ENCODE results near the gene DLEC1.

The DLEC1 gene

GRCh38 chr3:38114052-38114874 is 75.3 kb downstream of the DLEC1 start:
- Histone ChIP-seq H3K23ac (ENCODE audit: low read length) (no peak overlapping the region), H2BK5ac (ENCODE audit: low read length) (no peak overlapping the region), H3K4me3 (ENCODE audit: low read length) (no peak overlapping the region), H3K4ac (ENCODE audit: low read depth, low read length) (no peak overlapping the region), H4K8ac (ENCODE audit: low read depth, low read length) (no peak overlapping the region), H3K27me3 (ENCODE audit: insufficient read depth, low read length, poor library complexity) (no peaks in the 10 kb centered on the region), H3K18ac (ENCODE audit: low read length) (no peak overlapping the region), H3K4me1 (ENCODE audit: control insufficient read depth, low read depth, low read length) (no peaks in the 10 kb centered on the region), H3K79me2 (ENCODE audit: control insufficient read depth, insufficient read depth, low read length) (no peaks in the 10 kb centered on the region), H3K9ac (ENCODE audit: low read length) (no peak overlapping the region), H2BK120ac (ENCODE audit: low read depth, low read length) (no peak overlapping the region), H3K4me2 (ENCODE audit: low read length) (no peak overlapping the region), H3K36me3 (ENCODE audit: control insufficient read depth, insufficient read depth, low read length) (no peaks in the 10 kb centered on the region), H2AK5ac (ENCODE audit: low read length) (no peak overlapping the region), H3K79me1 (ENCODE audit: low read length) (no peaks in the 10 kb centered on the region), H2BK15ac (replicated peaks; ENCODE audit: low read depth) (no peak overlapping the region), H3K56ac (ENCODE audit: low read length) (no peak overlapping the region), H4K5ac (ENCODE audit: low read length) (no peak overlapping the region), H3K27ac (ENCODE audit: low read depth, low read length) (no peak overlapping the region)
- no CpG with 5 or more reads among the region's 13 CpGs for WGBS (ENCODE audit: extremely low coverage, insufficient coverage, low lambda C conversion rate)
- no peak for DNase-seq

GRCh38 chr3:38114875-38115644 is 76.1 kb downstream of the DLEC1 start:
- Histone ChIP-seq H3K27ac (ENCODE audit: low read depth, low read length) (no peak overlapping the region), H2BK120ac (ENCODE audit: low read depth, low read length) (no peak overlapping the region), H3K36me3 (ENCODE audit: control insufficient read depth, insufficient read depth, low read length) (no peaks in the 10 kb centered on the region), H3K4me3 (ENCODE audit: low read length) (no peak overlapping the region), H3K79me2 (ENCODE audit: control insufficient read depth, insufficient read depth, low read length) (no peaks in the 10 kb centered on the region), H2AK5ac (ENCODE audit: low read length) (no peak overlapping the region), H2BK15ac (replicated peaks; ENCODE audit: low read depth) (no peak overlapping the region), H4K8ac (ENCODE audit: low read depth, low read length) (no peak overlapping the region), H3K4me1 (ENCODE audit: control insufficient read depth, low read depth, low read length) (no peaks in the 10 kb centered on the region), H3K79me1 (ENCODE audit: low read length) (no peaks in the 10 kb centered on the region), H3K18ac (ENCODE audit: low read length) (no peak overlapping the region), H3K27me3 (ENCODE audit: insufficient read depth, low read length, poor library complexity) (no peaks in the 10 kb centered on the region), H3K9ac (ENCODE audit: low read length) (no peak overlapping the region), H3K56ac (ENCODE audit: low read length) (no peak overlapping the region), H2BK5ac (ENCODE audit: low read length) (no peak overlapping the region), H3K4me2 (ENCODE audit: low read length) (no peak overlapping the region), H3K4ac (ENCODE audit: low read depth, low read length) (no peak overlapping the region), H3K23ac (ENCODE audit: low read length) (no peak overlapping the region), H4K5ac (ENCODE audit: low read length) (no peak overlapping the region)
- no CpG with 5 or more reads among the region's 13 CpGs for WGBS (ENCODE audit: extremely low coverage, insufficient coverage, low lambda C conversion rate)
- DNase-seq = no peak

- Histone ChIP-seq H3K27ac (ENCODE audit: low read depth, low read length) (no peak overlapping the region), H3K18ac (ENCODE audit: low read length) (no peak overlapping the region), H2BK15ac (replicated peaks; ENCODE audit: low read depth) (no peak overlapping the region), H3K79me2 (ENCODE audit: control insufficient read depth, insufficient read depth, low read length) (no peaks in the 10 kb centered on the region), H2BK120ac (ENCODE audit: low read depth, low read length) (no peak overlapping the region), H3K4me1 (ENCODE audit: control insufficient read depth, low read depth, low read length) (no peaks in the 10 kb centered on the region), H3K56ac (ENCODE audit: low read length) (no peak overlapping the region), H3K36me3 (ENCODE audit: control insufficient read depth, insufficient read depth, low read length) (no peaks in the 10 kb centered on the region), H3K27me3 (ENCODE audit: insufficient read depth, low read length, poor library complexity) (no peaks in the 10 kb centered on the region), H4K8ac (ENCODE audit: low read depth, low read length) (no peak overlapping the region), H3K4me2 (ENCODE audit: low read length) (no peak overlapping the region), H3K79me1 (ENCODE audit: low read length) (no peaks in the 10 kb centered on the region), H3K4ac (ENCODE audit: low read depth, low read length) (no peak overlapping the region), H3K4me3 (ENCODE audit: low read length) (no peak overlapping the region), H3K23ac (ENCODE audit: low read length) (no peak overlapping the region), H4K5ac (ENCODE audit: low read length) (no peak overlapping the region), H2AK5ac (ENCODE audit: low read length) (no peak overlapping the region), H2BK5ac (ENCODE audit: low read length) (no peak overlapping the region), H3K9ac (ENCODE audit: low read length) (no peak overlapping the region)
- whole genome bisulfite sequencing (ENCODE audit: extremely low coverage, insufficient coverage, low lambda C conversion rate) = no CpG with 5 or more reads among the region's 9 CpGs
- no peak for DNase-seq
These were observed 76.8 kb downstream of the DLEC1 start for GRCh38 chr3:38115645-38116427.

GRCh38 chr3:38116471-38117162 is 77.6 kb downstream of the DLEC1 start:
- H3K36me3 ChIP-seq (ENCODE audit: control insufficient read depth, insufficient read depth, low read length) = no peaks in the 10 kb centered on the region
- H3K9ac ChIP-seq (ENCODE audit: low read length) = no peak overlapping the region
- H3K27ac ChIP-seq (ENCODE audit: low read depth, low read length) = no peak overlapping the region
- H3K23ac ChIP-seq (ENCODE audit: low read length) = no peak overlapping the region
- H3K56ac ChIP-seq (ENCODE audit: low read length) = no peak overlapping the region
- no peak overlapping the region for H4K5ac ChIP-seq (ENCODE audit: low read length)
- no peaks in the 10 kb centered on the region for H3K4me1 ChIP-seq (ENCODE audit: control insufficient read depth, low read depth, low read length)
- no peak overlapping the region for H3K4ac ChIP-seq (ENCODE audit: low read depth, low read length)
- H4K8ac ChIP-seq (ENCODE audit: low read depth, low read length) = no peak overlapping the region
- H2BK5ac ChIP-seq (ENCODE audit: low read length) = no peak overlapping the region
- H2BK15ac ChIP-seq (replicated peaks; ENCODE audit: low read depth) = no peak overlapping the region
- H2AK5ac ChIP-seq (ENCODE audit: low read length) = no peak overlapping the region
- no peak overlapping the region for H3K4me3 ChIP-seq (ENCODE audit: low read length)
- no peaks in the 10 kb centered on the region for H3K79me2 ChIP-seq (ENCODE audit: control insufficient read depth, insufficient read depth, low read length)
- DNase-seq = no peak
- no peak overlapping the region for H2BK120ac ChIP-seq (ENCODE audit: low read depth, low read length)
- H3K27me3 ChIP-seq (ENCODE audit: insufficient read depth, low read length, poor library complexity) = no peaks in the 10 kb centered on the region
- H3K4me2 ChIP-seq (ENCODE audit: low read length) = no peak overlapping the region
- H3K18ac ChIP-seq (ENCODE audit: low read length) = no peak overlapping the region
- no peaks in the 10 kb centered on the region for H3K79me1 ChIP-seq (ENCODE audit: low read length)
- WGBS (ENCODE audit: extremely low coverage, insufficient coverage, low lambda C conversion rate) = no CpG with 5 or more reads among the region's 12 CpGs

- no peak overlapping the region for H3K4me2 ChIP-seq (ENCODE audit: low read length)
- H2BK120ac ChIP-seq (ENCODE audit: low read depth, low read length) = no peak overlapping the region
- H4K5ac ChIP-seq (ENCODE audit: low read length) = no peak overlapping the region
- no peak overlapping the region for H3K4ac ChIP-seq (ENCODE audit: low read depth, low read length)
- no peak overlapping the region for H3K23ac ChIP-seq (ENCODE audit: low read length)
- no peak overlapping the region for H2AK5ac ChIP-seq (ENCODE audit: low read length)
- no CpG with 5 or more reads among the region's 10 CpGs for WGBS (ENCODE audit: extremely low coverage, insufficient coverage, low lambda C conversion rate)
- H3K9ac ChIP-seq (ENCODE audit: low read length) = no peak overlapping the region
- no peaks in the 10 kb centered on the region for H3K27me3 ChIP-seq (ENCODE audit: insufficient read depth, low read length, poor library complexity)
- H3K27ac ChIP-seq (ENCODE audit: low read depth, low read length) = no peak overlapping the region
- no peak overlapping the region for H3K18ac ChIP-seq (ENCODE audit: low read length)
- no peaks in the 10 kb centered on the region for H3K79me2 ChIP-seq (ENCODE audit: control insufficient read depth, insufficient read depth, low read length)
- no peak overlapping the region for H2BK5ac ChIP-seq (ENCODE audit: low read length)
- H3K4me3 ChIP-seq (ENCODE audit: low read length) = no peak overlapping the region
- no peak overlapping the region for H2BK15ac ChIP-seq (replicated peaks; ENCODE audit: low read depth)
- H3K79me1 ChIP-seq (ENCODE audit: low read length) = no peaks in the 10 kb centered on the region
- DNase-seq = no peak
- no peaks in the 10 kb centered on the region for H3K36me3 ChIP-seq (ENCODE audit: control insufficient read depth, insufficient read depth, low read length)
- H3K56ac ChIP-seq (ENCODE audit: low read length) = no peak overlapping the region
- no peaks in the 10 kb centered on the region for H3K4me1 ChIP-seq (ENCODE audit: control insufficient read depth, low read depth, low read length)
- no peak overlapping the region for H4K8ac ChIP-seq (ENCODE audit: low read depth, low read length)
These were observed 78.2 kb downstream of the DLEC1 start for GRCh38 chr3:38117163-38117716.

Data from mesendoderm (in vitro differentiated cells).